Right forelimb (tissue), 1 donor: ENCODE data around the gene SPPL3.
"Not testable (repeated sequence)": the region's sequence is repeated elsewhere in the genome, so short reads cannot be mapped to it uniquely, and the experiment has no call there.

ENCODE experiments used
- DNase-seq: peaks from one replicate; pipeline ENCODE4 v3.0.0-alpha.2; 2018

SPPL3 gene

GRCh38 chr12:120841525-120841924 is 62.6 kb downstream of the SPPL3 start:
- no peak for DNase-seq

GRCh38 chr12:120839503-120839902 is 64.7 kb downstream of the SPPL3 start:
- no peak for DNase-seq

- not testable (repeated sequence) for DNase-seq
These were observed 65.4 kb downstream of the SPPL3 start for GRCh38 chr12:120838629-120839383.

- no peak for DNase-seq
These were observed 68.0 kb downstream of the SPPL3 start for GRCh38 chr12:120836114-120836684.

GRCh38 chr12:120835657-120836056 is 68.5 kb downstream of the SPPL3 start:
- DNase-seq: no peak

GRCh38 chr12:120835304-120835612 is 68.9 kb downstream of the SPPL3 start:
- no peak for DNase-seq

- no peak for DNase-seq
These were observed 69.5 kb downstream of the SPPL3 start for GRCh38 chr12:120834489-120835303.

- no peak for DNase-seq
These were observed 70.3 kb downstream of the SPPL3 start for GRCh38 chr12:120833849-120834248.

GRCh38 chr12:120832737-120833136 is 71.4 kb downstream of the SPPL3 start:
- DNase-seq: no peak

- no peak for DNase-seq
These were observed 72.4 kb downstream of the SPPL3 start for GRCh38 chr12:120831648-120832267.

GRCh38 chr12:120830966-120831365 is 73.2 kb downstream of the SPPL3 start:
- no peak for DNase-seq

- no peak for DNase-seq
These were observed 73.9 kb downstream of the SPPL3 start for GRCh38 chr12:120830052-120830940.

GRCh38 chr12:120826335-120826734 is 77.8 kb downstream of the SPPL3 start:
- no peak for DNase-seq

GRCh38 chr12:120825337-120825736 is 78.8 kb downstream of the SPPL3 start:
- DNase-seq: no peak

- no peak for DNase-seq
These were observed 81.2 kb downstream of the SPPL3 start for GRCh38 chr12:120822832-120823503.

- no peak for DNase-seq
These were observed 82.3 kb downstream of the SPPL3 start for GRCh38 chr12:120821878-120822277.

- DNase-seq: no peak
These were observed 83.2 kb downstream of the SPPL3 start for GRCh38 chr12:120820884-120821510.

GRCh38 chr12:120818416-120818815 is 85.7 kb downstream of the SPPL3 start:
- no peak for DNase-seq

GRCh38 chr12:120817559-120818330 is 86.4 kb downstream of the SPPL3 start:
- no peak for DNase-seq

GRCh38 chr12:120816363-120816762 is 87.8 kb downstream of the SPPL3 start:
- no peak for DNase-seq
